GM12892 (cell line): ENCODE data around the gene PIAS1.

ENCODE experiments used
- POLR2A ChIP-seq: IDR thresholded peaks from 2 replicates; pipeline ENCODE4 v1.6.1; 2011; ENCODE audit warnings: low read depth, low read length, control low read depth
- POLR2AphosphoS5 ChIP-seq: IDR thresholded peaks from 2 replicates; pipeline ENCODE4 v1.6.1; 2011; ENCODE audit warnings: low read depth, low read length, control low read depth

DNA sequence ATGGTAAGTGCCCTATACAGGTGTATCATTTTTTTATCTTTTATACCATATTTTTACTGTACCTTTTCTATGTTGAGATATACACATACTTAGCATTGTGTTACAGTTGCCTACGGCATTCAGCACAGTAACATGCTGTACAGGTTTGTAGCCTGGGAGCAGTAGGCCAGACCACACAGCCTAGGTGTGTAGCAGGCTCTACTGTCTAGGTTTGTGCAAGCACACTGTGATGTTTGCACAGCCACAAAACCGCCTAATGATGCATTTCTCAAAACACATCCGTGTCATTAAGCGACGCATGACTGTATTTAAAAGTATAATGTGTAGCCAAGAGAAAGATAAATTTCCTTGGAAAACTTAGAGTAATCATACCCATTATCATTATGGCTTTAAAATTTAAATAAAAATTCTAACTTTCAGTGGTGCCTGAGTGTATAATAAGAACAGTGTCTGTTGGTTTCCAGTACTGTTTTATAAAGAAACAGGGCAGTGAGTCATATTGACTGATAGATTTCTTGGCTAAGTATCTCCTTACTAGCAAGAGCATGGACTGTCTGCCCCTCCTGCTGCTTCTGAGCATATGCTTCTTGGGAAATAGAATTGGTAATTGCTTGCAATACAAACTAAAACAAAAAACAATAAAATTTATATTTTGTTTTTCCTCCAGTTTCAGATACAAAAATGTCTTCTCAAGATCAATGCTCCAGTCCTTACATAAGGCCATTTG is 132.7 kb downstream of the PIAS1 start:
- TF ChIP-seq POLR2AphosphoS5 (no peak), POLR2A (no peak)
